GM19468 (cell line): ENCODE results near the gene SBDS.
"Not testable (repeated sequence)": the region's sequence is repeated elsewhere in the genome, so short reads cannot be mapped to it uniquely, and the experiment has no call there.

Experiments
- ATAC-seq: cut with Tn5 transposase; IDR thresholded peaks from one replicate; pipeline ENCODE4 v1.9.1; 2021; ENCODE audit warnings: mild to moderate bottlenecking, moderate library complexity, moderate number of reproducible peaks; ENCODE audit not compliant: unreplicated experiment; ENCODE audit errors: extremely low read depth

Gene SBDS

DNA sequence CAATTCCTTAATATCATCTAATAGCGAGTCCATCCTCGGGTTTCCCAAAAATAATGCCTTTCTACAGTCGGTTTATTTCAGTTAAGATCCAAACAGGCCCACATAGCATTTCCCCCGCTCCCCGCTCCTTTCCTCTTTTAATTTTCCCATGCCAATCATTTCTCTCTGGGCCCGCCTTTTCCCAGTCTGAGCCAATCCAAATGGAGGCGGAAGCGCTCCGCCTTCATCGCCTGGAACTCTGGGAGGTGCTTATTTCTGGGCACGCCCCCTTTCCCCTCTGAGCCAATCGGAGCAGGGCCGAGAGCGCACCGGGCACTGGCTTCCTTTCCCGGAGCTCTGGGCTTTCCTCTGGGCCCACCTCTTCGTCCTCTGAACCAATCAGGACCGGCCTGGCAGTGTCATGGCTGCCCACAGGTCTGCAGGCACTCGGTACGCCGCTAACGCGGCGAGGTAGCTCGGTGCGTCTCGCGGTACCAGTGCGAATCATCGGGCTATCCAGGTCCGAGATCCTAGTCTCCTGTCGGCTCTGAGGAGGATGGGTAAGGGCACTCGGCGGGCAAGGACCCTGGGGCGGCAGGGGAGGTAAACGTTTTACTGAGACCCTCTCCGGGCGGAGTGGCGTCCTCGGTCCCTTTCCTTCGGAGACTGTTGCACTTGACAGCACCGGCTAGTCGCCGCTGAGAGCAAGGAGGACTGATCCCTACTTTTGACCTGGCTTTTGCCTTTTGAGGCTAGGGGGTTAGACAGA, 1.2 kb upstream of the SBDS start, which contains the start of gene TYW1:
TSS of gene TYW1 (plus strand) at position 390 of the 748 bp plus-strand sequence. CDS start at position 536, 146 bp downstream.
- ATAC-seq, result peak; percentile 59

DNA sequence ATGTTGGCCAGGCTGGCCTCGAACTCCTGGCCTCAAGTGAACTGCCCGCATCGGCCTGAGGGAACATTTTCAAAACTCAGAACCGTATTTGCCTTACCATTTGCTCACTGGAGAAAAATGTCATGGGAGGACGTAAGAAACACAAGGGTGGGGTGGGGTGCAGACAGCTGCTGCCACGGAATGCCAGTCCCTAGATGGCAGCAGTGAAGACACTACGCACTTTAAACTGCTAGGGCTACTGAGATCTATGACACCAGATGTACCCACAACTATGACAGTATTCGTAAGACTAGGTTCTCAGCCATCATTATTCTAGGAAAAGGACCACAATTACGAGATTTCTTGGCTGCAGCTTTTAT, 716 bp downstream of the SBDS start:
- not testable (repeated sequence) for ATAC-seq

DNA sequence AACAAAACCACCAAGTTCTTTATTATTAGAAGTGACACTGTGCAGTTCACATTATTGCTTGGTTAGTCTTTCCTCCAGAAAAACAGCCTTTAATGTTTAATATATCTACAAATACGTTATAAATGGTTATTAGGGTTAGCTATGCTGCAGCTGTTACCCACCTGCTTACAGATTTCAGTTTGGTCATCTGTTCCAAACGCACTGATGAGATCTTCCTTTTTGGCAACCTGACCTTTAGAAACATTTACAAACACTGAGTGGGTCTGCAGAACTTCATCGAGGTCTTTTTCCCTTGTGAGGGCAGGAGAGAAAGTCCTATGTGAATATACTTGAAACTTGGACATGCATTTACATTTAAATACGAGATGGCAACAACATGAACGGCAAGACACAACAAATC, 1.3 kb downstream of the SBDS start:
- not testable (repeated sequence) for ATAC-seq

DNA sequence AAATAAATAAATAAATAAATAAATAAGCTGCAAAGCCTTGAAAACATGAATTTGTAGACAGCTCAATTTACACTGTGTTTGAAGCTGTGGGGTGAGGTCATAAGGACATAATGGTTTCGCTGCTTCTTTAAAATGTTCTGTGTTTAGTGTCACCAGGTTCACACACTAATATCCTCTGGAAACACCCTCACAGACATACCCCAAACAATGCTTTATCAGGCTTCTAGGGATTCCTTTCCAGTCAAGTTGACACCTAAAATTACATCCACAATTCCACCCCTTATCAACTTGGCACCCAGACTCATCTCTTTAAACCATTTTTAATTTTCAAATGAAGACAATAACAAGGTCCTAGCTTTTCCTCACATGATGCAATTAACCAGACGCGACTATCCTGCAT, 5.8 kb downstream of the SBDS start:
- ATAC-seq, result not testable (repeated sequence)

DNA sequence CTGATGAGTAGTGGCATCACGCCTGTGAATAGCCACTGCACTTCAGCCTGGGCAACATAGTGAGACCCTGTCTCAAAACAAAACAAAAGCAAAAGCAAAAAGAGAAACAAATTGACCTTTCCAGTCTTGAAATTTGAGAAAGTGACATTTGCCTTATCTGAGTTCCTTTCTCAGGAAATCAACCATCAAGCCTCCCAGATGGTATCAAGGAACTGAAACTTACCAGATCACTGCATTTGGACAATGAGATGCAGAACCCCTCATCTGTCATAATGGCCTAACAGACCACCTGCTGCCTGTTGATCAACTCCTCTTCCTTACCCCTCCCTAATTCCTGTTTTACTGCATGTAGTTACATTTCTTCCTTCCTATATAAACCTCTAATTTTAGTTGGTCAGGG, 15.1 kb downstream of the SBDS start:
- ATAC-seq, result not testable (repeated sequence)

DNA sequence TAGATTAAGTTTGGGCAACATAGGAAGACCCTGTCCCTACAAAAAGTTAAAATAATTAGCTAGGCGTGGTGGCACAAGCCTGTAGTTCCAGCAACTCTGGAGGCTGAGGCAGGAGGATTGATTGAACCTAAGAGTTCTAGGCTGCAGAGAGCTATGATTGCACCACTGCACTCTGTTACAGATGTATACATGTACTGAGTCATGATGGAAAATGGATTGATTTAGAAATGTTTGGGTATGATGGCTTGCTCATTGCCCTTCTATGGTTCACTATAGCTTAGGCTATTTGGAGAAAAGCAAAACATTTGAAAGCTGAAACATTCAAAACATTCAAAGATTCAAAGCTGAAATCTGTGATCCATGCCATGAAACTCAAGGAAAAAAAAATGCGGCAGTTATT, 16.4 kb downstream of the SBDS start:
- ATAC-seq, result not testable (repeated sequence)

DNA sequence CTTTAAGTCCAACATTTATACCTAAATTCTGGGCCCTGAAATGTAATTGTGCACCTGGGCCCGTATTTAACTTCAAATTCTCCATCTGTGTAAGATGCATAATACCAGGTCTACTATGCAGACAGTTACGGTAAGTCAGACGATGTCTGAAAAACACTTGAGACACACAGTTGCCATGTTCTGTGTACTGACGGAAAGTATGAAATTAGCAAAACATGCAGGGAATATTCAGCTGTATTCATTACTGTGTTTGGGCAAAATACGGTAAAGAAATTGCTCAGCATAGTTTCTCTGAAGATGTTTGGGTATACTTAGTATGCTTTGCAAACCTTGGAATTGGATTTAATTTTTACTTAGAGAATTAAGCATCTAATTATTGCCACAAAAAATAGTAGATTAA, 17.1 kb downstream of the SBDS start:
- not testable (repeated sequence) for ATAC-seq

DNA sequence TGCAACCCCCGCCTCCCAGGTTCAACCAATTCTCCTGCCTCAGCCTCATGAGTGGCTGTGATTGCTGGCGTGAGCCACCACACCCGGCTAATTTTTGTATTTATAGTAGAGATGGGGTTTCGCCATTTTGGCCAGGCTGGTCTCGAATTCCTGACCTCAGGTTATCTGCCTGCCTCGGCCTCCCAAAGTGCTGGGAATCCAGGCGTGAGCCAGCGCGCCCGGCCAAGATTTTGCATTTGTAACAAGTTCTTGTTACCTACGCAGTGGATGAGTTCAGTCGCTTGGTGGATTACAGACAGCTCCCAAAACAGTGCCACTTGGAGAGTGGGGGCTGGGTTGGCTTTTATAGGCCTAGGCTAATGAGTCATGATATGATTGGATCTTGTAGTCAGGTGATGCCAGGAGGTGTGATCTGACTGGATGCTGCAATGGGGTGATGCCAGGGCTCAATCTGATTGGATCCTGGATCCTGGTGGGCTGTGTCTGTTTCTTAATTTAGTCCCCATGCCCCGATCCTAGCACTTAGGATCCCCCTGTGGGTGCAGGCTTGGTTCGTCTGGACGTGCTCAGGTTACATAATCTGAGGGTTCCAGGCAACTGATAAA, 20.3 kb downstream of the SBDS start:
- no peak for ATAC-seq

DNA sequence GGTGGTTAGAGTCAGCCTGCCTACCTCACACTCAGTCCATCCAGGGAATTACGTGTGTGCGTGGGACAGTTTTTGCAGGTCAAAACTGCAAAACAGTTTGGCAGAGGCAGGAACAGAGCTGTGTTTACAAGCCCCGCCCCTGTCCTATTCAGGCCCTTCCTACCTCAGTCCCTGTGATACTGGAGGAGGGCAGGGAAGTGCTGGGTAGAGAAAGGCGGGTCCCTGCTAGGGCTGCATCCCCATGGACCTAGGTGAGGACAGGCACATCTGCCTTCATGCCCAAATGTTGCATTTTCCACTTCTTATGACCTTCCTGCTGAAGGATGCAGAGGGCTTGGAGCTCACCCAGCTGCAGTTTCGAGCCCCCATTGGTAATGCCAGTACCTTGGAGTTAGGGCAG, 25.1 kb downstream of the SBDS start:
- ATAC-seq, result no peak

DNA sequence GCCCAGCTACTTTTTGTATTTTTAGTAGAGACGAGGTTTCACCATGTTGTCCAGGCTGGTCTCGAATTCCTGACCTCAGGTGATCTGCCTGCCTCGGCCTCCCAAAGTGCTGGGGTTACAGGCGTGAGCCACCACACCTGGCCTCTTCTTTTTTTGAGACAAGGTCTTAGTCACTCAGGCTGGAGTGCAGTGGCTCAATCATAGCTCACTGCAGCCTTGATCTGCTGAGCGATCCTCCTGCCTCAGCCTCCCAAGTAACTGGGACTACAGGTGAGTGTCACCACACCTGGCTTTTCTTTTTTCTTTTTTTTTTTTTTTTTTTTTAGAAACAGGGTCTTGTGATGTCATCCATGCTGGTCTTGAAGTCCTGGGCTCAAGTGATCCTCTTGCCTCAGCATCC, 26.4 kb downstream of the SBDS start:
- not testable (repeated sequence) for ATAC-seq

DNA sequence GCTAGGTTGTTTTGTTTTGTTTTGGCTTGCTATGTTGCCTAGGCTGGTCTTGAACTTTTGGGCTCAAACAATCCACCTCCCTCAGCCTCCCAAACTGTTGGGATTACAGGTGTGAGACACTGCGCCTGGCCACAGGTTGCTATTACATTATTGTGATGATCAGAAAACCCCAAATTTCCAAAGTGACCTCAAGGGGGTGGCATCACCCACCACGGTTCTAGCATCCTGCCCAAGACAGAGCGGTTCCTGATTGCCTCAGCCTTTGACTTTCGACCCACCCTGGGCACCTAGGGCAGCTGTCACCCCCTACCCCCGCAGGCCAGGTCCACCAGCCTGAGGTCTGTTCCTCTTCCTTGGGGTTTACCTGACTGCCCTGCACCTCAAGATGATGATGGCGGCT, 28.4 kb downstream of the SBDS start:
- ATAC-seq, result no peak

DNA sequence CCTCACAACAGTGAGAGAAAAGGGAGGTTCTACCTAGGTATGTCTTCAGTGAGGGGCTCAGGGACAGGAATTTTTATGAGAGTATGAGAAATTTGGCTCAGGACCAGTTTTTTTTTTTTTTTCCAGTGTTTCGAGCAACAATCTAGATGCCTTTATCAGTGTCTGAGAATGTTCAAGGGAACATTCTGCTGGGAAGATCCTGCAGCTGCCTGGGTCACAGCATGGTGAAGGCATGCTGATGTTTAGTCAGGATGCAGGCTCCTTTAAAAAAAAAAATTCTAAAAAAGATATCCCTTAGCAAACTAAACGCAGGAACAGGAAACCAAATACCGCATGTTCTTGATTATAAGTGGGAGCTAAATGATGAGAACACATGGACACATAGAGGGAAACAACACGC, 31.0 kb downstream of the SBDS start:
- no peak for ATAC-seq

DNA sequence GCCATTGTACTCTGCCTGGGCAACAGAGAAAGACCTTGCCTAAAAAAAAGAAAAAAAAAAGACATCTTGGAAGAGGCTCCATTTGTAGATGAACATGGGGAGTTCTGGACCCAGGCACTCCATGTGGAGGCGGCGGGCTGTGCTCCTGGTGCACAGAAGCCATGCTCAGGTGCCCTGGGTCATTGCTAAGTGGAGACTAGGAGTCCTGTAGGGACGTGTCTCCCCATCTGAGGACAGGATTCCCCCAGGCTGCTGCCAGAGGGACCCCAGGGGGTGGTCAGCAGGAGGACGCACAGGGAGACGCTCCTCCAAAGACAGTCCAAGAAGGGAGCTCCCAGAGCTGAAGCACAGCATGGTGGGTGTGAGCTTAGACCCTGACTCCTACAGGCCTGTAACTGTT, 34.3 kb downstream of the SBDS start:
- ATAC-seq, result no peak

DNA sequence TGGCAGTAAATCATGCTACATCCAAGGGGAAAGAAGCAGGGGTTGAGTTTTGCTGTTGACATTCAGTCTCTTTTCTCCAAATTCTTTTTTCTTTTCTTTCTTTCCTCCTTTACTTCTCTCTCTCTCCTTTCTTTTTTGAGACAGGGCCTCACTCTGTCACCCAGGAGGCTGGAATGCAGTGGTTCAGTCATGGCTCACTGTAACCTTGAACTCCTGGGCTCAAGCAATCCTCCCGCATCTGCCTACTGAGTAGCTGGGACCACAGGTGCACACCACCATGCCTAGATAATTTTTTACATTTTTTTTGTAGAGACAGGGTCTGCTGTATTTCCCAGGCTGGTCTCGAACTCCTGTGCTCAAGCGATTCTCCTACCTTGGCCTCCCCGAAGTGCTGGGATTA, 35.2 kb downstream of the SBDS start:
- ATAC-seq, result no peak

DNA sequence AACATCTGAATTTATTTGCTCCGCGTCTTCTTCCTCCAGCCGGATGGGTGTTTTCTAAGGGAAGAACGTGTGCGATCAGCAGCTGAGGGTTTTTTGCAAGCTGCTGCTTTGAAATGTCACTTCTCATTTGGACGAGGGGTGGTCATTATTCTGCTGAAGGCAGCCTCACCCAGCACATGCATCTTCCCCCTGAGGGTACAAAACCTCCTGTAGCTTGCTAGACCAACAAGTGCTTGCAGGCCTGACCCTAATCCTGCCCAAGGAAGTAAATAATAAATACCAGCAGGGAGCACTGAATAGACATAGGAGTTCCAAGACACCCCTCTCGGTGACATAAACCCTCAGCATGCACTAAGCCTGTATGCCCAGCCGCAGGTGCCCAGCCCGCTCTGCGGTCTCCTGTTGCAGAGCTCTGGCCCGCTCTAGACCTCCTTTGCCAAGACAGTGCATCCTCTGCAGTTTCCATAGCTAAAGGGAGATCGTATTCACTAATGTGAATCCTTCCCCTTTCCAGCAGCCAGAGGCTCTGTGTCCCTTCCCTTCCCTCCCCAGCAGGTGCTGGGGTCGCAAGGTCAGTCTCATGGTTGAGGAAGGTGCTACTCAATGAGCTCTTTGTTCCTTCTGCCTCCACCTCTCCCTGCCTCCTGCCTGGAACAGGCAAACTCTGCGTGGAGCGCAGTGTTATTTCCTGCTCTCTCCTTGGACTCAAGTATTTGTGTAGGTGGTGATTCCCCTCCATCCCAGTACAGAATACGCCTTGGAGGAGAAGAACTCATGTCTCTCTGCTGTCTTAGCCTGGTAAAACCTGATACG, 36.6 kb downstream of the SBDS start:
- no peak for ATAC-seq

DNA sequence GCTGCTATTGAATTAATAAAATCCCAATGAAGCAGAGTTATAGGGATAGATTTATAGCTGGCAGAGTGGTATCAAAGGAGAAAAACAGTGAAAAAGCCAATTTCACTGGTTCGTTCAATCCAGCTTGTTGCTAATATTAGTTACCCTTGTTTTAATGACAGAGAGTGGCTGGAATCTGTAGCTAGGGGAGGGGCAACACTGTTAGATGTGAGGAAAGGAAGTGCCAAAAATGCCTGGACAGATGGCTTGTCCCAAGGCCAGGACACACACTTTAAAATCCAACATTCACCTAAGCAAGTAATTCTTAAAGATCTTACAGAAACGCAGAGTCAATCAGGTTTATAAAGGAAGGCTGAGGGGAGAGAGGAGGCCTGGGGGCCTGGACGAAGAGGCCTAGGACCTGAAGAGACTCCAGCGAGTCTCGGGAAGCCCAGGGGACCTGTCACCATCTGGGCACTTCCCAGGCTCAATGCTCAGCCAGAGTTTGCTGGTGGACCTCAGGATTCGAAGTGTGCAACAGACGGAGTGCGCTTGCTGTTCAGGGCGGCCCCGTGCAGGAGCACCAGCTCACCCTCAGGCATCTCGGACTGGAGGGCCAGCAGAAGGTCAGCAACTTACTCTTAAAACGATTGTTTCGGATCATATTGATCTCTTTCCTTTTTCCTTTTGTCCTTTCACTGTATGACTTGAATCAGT, 37.6 kb downstream of the SBDS start:
- ATAC-seq, result no peak

DNA sequence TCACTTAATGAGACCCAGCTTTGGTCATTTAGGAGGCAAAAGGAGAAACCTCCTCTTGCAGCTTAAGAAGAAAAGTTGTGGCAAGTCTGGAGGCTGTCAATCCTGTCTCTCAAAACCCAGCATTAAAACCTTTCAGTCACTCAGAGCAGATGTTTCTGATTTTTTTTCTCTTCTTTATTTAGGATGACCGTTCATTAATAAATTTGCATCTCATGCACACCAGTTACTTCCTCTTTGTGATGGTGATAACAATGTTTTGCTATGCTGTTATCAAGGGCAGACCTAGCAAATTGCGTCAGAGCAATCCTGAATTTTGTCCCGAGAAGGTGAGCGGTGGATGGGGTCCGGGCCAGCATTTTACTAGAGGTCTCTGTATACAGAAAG, 42.4 kb downstream of the SBDS start:
- ATAC-seq, result no peak

DNA sequence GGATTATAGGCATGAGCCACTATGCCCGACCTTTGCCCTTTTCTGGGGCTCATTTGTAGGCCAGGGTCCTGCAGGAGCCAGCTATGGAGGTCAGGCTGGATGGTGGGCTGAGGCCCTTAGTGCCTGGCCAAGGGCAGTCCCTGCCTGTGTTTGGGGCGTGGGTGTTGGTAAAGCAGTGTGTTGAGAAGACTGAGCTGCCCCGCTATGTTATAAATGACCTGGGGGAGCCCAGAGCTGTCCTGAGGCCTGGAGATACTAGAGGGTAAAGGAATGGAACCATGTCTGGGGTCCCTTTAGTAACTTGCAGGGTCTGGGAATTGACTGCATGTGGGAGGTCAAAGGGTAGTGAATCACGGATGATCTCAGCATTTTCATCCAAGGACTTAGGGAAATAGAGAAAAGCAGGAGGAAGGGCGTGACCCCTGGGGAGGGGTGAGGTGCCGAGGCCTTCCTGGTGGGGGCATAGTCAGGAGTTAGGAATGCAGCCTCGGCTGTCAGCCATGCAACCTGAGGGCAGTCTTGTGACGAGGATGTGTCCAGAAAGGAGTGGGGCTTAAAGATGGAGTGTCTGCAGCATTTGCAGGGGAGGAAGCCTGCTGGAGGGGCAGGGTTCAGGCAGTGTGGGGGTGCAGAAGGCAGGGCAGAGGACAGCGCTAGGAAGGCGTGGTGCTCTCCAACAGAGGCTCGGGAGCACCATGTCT, 42.9 kb downstream of the SBDS start:
- no peak for ATAC-seq

DNA sequence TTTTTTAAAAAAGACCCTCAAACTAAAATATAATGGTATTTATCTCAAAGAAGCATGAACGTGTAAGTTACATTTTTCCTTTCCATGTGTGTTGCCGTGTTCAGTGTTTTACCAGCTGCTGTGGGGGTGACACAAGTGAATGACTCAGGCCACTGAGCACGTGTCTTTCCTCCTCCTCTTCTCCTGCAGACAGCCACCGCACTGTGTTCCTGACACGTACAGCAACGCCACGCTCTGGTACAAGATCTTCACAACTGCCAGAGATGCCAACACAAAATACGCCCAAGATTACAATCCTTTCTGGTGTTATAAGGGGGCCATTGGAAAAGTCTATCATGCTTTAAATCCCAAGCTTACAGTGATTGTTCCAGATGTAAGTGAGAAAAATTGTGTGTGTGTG, 44.6 kb downstream of the SBDS start:
- no peak for ATAC-seq

DNA sequence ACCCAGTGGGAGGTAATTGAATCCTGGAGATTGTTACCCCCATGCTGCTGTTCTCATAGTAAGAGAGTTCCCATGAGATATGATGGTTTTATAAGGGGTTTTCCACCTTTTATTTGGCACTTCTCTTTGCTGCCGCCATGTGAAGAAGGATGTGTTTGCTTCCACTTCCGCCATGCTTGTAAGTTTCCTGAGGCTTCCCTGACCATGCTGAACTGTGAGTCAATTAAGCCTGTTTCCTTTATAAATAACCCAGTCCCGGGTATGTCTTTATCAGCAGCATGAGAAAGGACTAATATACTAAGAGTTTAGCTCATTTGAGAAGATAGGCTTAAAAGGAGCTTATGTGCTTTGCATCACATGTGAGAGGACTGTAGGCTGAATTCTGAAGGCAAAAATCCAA, 45.1 kb downstream of the SBDS start:
- no peak for ATAC-seq
